ENCODE data around the gene HIPK2. TPM values are rescaled to one million over a fixed set of nuclear protein-coding genes. Genes with fewer than 3 reads are reported as not detected.

HIPK2 gene
- polyA plus RNA-seq, 3 donors, result 1.6 to 12.1 (median 3.0) TPM

DNA sequence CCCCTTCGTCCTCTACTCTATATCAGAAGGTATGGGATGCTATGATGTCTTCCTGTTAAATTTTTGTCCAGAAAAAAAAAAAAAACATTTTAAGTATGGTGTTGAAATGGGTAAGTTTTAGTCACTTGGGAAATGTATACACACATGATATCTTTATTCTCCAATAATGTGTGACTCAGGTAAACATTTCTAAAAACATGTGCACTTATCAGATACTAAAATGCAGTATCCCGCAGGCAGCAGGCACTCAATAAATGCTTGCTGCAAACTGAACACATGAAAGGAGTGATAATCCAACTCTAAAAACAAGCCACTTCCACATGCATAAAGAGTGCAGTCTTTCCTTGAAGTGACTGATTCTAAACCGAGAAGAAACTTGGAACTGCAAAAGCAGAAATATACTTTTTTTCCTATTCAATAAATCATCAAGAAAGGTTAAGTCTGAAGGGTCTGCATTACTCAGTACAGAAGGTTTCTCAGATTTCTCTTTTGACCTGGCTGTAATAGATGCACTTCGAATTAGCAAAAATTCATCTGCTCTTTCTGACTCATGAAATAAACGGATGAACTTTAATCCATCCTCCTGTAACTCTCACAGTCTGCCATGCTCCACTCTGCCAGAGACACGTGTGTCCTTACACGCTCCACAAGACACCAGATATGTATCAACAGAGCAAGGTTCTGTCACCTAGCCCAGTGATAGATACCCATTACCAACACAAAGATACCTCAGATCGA is 84.0 kb downstream of the HIPK2 start:
- H3K4me3 ChIP-seq (replicated peaks in 1 of 3; ENCODE audit: low read depth in 2 of 3, low read length in 3 of 3), result no peak overlapping the region
- no peak overlapping the region for H3K4me2 ChIP-seq (replicated peaks; ENCODE audit: extremely low read depth, low read length, poor library complexity, severe bottlenecking)
- H3K27ac Mint-ChIP-seq, result peak overlapping the region in 4 of 7 donors; percentile 6 to 76 (median 26)
- 81% methylated on average over 5 of the region's 8 CpGs for WGBS (ENCODE audit: insufficient coverage)
- H3K36me3 Mint-ChIP-seq, result peaks cover 59 to 67% of the 10 kb centered on the region in 2 donors
- H3K4me1 ChIP-seq (ENCODE audit: control insufficient read depth in 1 of 2, insufficient read depth in 2 of 2, low read length in 2 of 2), result peaks cover 18 to 19% of the 10 kb centered on the region in 2 donors
- no peak overlapping the region for H3K4me3 Mint-ChIP-seq
- no peak overlapping the region for H2AFZ ChIP-seq (ENCODE audit: insufficient read depth, low read depth, low read length, poor library complexity, severe bottlenecking)
- no peaks in the 10 kb centered on the region for H3K9me3 ChIP-seq (replicated peaks in 1 of 2; ENCODE audit: control insufficient read depth in 1 of 2, insufficient read depth in 1 of 2, low read length in 2 of 2)
- no peak overlapping the region for H3K9ac ChIP-seq (ENCODE audit: insufficient read depth, low read length, poor library complexity, severe bottlenecking)
- H4K20me1 ChIP-seq (ENCODE audit: insufficient read depth, low read length), result peaks cover 3% of the 10 kb centered on the region
- no peak for DNase-seq
- H3K79me2 ChIP-seq (ENCODE audit: insufficient read depth, low read length), result peaks cover 70% of the 10 kb centered on the region
- no peaks in the 10 kb centered on the region for H3K9me3 Mint-ChIP-seq
- peak overlapping the region in 1 of 2 donors; percentile 15 for H3K27ac ChIP-seq (ENCODE audit: low read depth in 1 of 2, low read length in 2 of 2)
- H3K27me3 Mint-ChIP-seq (ENCODE audit: low read depth in 3 of 3), result peaks cover 0 to 1% (median 0%) of the 10 kb centered on the region in 3 donors
- H3K27me3 ChIP-seq (ENCODE audit: control insufficient read depth in 2 of 2, insufficient read depth in 2 of 2, low read length in 2 of 2), result no peaks in the 10 kb centered on the region
- no peak for TF ChIP-seq CTCF (IDR thresholded peaks at IDR 0.05)
- H3K36me3 ChIP-seq (replicated peaks in 1 of 2; ENCODE audit: control insufficient read depth in 1 of 2, insufficient read depth in 2 of 2, low read length in 2 of 2), result peaks cover 26 to 70% of the 10 kb centered on the region in 2 donors
- intact Hi-C loops (cut with micrococcal nuclease), result no loop called here
- H3K4me1 Mint-ChIP-seq, result peaks cover 24% of the 10 kb centered on the region

GRCh38 chr7:139692723-139693122 is 85.1 kb downstream of the HIPK2 start:
- Mint-ChIP-seq H3K36me3 (peaks cover 61 to 67% of the 10 kb centered on the region in 2 donors), H3K4me3 (no peak overlapping the region), H3K9me3 (peaks cover 0 to 4% (median 0%) of the 10 kb centered on the region in 7 donors), H3K27ac (peak overlapping the region in 1 of 7 donors; percentile 9), H3K4me1 (peaks cover 29% of the 10 kb centered on the region), H3K27me3 (ENCODE audit: low read depth in 3 of 3) (peaks cover 0 to 1% (median 0%) of the 10 kb centered on the region in 3 donors)
- no peak for DNase-seq
- H3K4me2 ChIP-seq (replicated peaks; ENCODE audit: extremely low read depth, low read length, poor library complexity, severe bottlenecking), result no peak overlapping the region
- no peak overlapping the region for H2AFZ ChIP-seq (ENCODE audit: insufficient read depth, low read depth, low read length, poor library complexity, severe bottlenecking)
- H3K27me3 ChIP-seq (ENCODE audit: control insufficient read depth in 2 of 2, insufficient read depth in 2 of 2, low read length in 2 of 2), result no peaks in the 10 kb centered on the region
- TF ChIP-seq CTCF (IDR thresholded peaks at IDR 0.05), result no peak
- 100% methylated on average over 2 of the region's 6 CpGs for WGBS (ENCODE audit: insufficient coverage)
- no peak overlapping the region for H3K9ac ChIP-seq (ENCODE audit: insufficient read depth, low read length, poor library complexity, severe bottlenecking)
- peaks cover 60% of the 10 kb centered on the region for H3K79me2 ChIP-seq (ENCODE audit: insufficient read depth, low read length)
- peaks cover 28 to 70% of the 10 kb centered on the region in 2 donors for H3K36me3 ChIP-seq (replicated peaks in 1 of 2; ENCODE audit: control insufficient read depth in 1 of 2, insufficient read depth in 2 of 2, low read length in 2 of 2)
- intact Hi-C loops (cut with micrococcal nuclease), result no loop called here
- peak overlapping the region in 1 of 2 donors; percentile 15 for H3K27ac ChIP-seq (ENCODE audit: low read depth in 1 of 2, low read length in 2 of 2)
- no peaks in the 10 kb centered on the region for H3K9me3 ChIP-seq (replicated peaks in 1 of 2; ENCODE audit: control insufficient read depth in 1 of 2, insufficient read depth in 1 of 2, low read length in 2 of 2)
- H3K4me3 ChIP-seq (replicated peaks in 1 of 3; ENCODE audit: low read depth in 2 of 3, low read length in 3 of 3), result no peak overlapping the region
- peaks cover 18 to 19% of the 10 kb centered on the region in 2 donors for H3K4me1 ChIP-seq (ENCODE audit: control insufficient read depth in 1 of 2, insufficient read depth in 2 of 2, low read length in 2 of 2)
- H4K20me1 ChIP-seq (ENCODE audit: insufficient read depth, low read length), result no peaks in the 10 kb centered on the region

All from CD14-positive monocyte (primary cell).